Sigmoid colon (tissue), 7 donors: ENCODE measurements around the gene SYNJ2. TPM values are rescaled to one million over a fixed set of nuclear protein-coding genes. Genes with fewer than 3 reads are reported as not detected.

ENCODE experiments used
- DNase-seq: peaks from one replicate; pipeline ENCODE4 v3.0.0-alpha.2; 2019
- H3K27ac ChIP-seq, 4 donors: fragments of 200-600 bp; sonication (generic); one replicate each; pipeline ENCODE4 v1.5.1; 2016 to 2019; ENCODE audit warnings: mild to moderate bottlenecking in 1 of 4
- H3K27me3 ChIP-seq, 3 donors: fragments of 200-600 bp; sonication (generic); one replicate each; pipeline ENCODE4 v1.5.1; 2019; ENCODE audit warnings: mild to moderate bottlenecking in 1 of 3
- H3K36me3 ChIP-seq, 4 donors: fragments of 200-600 bp; sonication (generic); one replicate each; pipeline ENCODE4 v1.5.1; 2016 to 2019
- H3K4me1 ChIP-seq, 4 donors: fragments of 200-600 bp; sonication (generic); one replicate each; pipeline ENCODE4 v1.5.1; 2017 to 2019
- H3K4me3 ChIP-seq, 4 donors: fragments of 200-600 bp; sonication (generic); one replicate each; pipeline ENCODE4 v1.5.1; 2017 to 2019; ENCODE audit warnings: mild to moderate bottlenecking in 2 of 4, moderate library complexity in 1 of 4
- H3K9me3 ChIP-seq, 4 donors: fragments of 200-600 bp in 3 of 4; sonication (generic) in 3 of 4; one replicate each; pipeline versions ENCODE4 v1.5.1 to v1.6.1; 2013 to 2019
- EP300 ChIP-seq, 4 donors: sonication (generic); formaldehyde crosslinking; IDR thresholded peaks; one replicate each; pipeline ENCODE4 v1.6.1; 2017; ENCODE audit warnings: antibody characterized with exemption in 4 of 4
- POLR2A ChIP-seq, 2 donors: fragments of 450-650 bp; IDR thresholded peaks; one replicate each; pipeline ENCODE4 v1.6.1; 2016; ENCODE audit warnings: antibody characterized with exemption in 2 of 2, mild to moderate bottlenecking in 2 of 2, moderate library complexity in 2 of 2
- POLR2AphosphoS5 ChIP-seq, 4 donors: sonication (generic); formaldehyde crosslinking; IDR thresholded peaks; one replicate each; pipeline ENCODE4 v1.6.1; 2017; ENCODE audit warnings: antibody characterized with exemption in 4 of 4
- WGBS, 2 donors: extraction: QIAGEN DNeasy Blood & Tissue Kit; methylation state at CpG; one replicate each; pipeline ENCODE4 v1.1.7; 2013; 5-methylcytosine and 5-hydroxymethylcytosine counted together
- intact Hi-C: fragments of 100-400 bp; cut with DNase I; formaldehyde crosslinking; loops from one replicate; pipeline ENCODE4 v1.15.1; 2023
- polyA plus RNA-seq, 3 donors: library from polyadenylated mRNA; stranded (reverse); fragments of 200-250 nt; gene quantifications; one replicate each; pipeline ENCODE4 v1.2.3, GENCODE V29; 2013
- total RNA-seq, 4 donors: library from RNA; depleted of rRNA; stranded (reverse); fragments of >200 nt; gene quantifications; one replicate each; pipeline ENCODE4 v1.1.0, GENCODE V29; 2016
- TF ChIP-seq, protein P1 (sequence below), 4 experiments: fragments of 450-650 bp in 3 of 4; fragments of 200-600 bp in 1 of 4; IDR thresholded peaks; one replicate each; pipeline ENCODE4 v1.5.1; 2016 to 2019; ENCODE audit warnings: antibody characterized with exemption in 4 of 4, mild to moderate bottlenecking in 3 of 4, moderate library complexity in 2 of 4
- donor health status: healthy with polysubstance abuse.
- donor health status: Bipolar disorder and iron deficiency.
- donor health status: healthy.

Gene SYNJ2
- total and polyA plus RNA-seq, 7 donors, result 8.7 to 22.9 (median 12.9) TPM

- H3K36me3 ChIP-seq, result peaks cover 0 to 75% (median 14%) of the 10 kb centered on the region in 4 donors
- no peak overlapping the region for H3K27ac ChIP-seq
- no peaks in the 10 kb centered on the region for H3K27me3 ChIP-seq
- H3K4me3 ChIP-seq, result no peak overlapping the region
- no peaks in the 10 kb centered on the region for H3K9me3 ChIP-seq
- 94 to 99% methylated on average over 4 of the region's 4 CpGs for WGBS, 2 donors
- intact Hi-C loops, result no loop called here
- H3K4me1 ChIP-seq, result no peaks in the 10 kb centered on the region
- no peak for DNase-seq
- TF ChIP-seq POLR2AphosphoS5 (IDR thresholded peaks at IDR 0.05) (no peak), EP300 (IDR thresholded peaks at IDR 0.05) (no peak), POLR2A (IDR thresholded peaks at IDR 0.05) (no peak)
- TF ChIP-seq, protein P1, sequence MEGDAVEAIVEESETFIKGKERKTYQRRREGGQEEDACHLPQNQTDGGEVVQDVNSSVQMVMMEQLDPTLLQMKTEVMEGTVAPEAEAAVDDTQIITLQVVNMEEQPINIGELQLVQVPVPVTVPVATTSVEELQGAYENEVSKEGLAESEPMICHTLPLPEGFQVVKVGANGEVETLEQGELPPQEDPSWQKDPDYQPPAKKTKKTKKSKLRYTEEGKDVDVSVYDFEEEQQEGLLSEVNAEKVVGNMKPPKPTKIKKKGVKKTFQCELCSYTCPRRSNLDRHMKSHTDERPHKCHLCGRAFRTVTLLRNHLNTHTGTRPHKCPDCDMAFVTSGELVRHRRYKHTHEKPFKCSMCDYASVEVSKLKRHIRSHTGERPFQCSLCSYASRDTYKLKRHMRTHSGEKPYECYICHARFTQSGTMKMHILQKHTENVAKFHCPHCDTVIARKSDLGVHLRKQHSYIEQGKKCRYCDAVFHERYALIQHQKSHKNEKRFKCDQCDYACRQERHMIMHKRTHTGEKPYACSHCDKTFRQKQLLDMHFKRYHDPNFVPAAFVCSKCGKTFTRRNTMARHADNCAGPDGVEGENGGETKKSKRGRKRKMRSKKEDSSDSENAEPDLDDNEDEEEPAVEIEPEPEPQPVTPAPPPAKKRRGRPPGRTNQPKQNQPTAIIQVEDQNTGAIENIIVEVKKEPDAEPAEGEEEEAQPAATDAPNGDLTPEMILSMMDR (IDR thresholded peaks at IDR 0.05), result no peak
Measured at GRCh38 chr6:158115102-158115501, 133.4 kb downstream of the SYNJ2 start.

DNA sequence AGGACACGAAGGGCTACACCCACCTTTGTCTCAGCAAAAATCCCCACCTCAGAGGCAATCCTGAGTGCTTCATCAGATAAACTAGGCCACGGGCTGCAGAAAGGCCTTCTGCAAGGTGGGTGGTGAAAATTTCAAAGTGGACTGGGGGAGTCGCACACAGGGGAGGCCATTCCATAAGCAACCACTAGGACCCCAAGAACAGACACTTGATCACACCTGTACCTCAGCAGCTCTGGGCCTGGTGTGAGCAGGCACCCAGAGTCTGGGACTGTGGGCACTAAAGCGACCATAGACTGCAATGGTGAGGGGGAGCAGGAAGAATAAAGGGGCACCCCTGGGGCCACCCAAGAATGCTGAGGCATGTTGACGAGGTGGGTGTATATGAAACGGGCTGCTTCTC, 133.8 kb downstream of the SYNJ2 start:
- intact Hi-C loops, result no loop called here
- H3K9me3 ChIP-seq, result no peaks in the 10 kb centered on the region
- peaks cover 0 to 75% (median 14%) of the 10 kb centered on the region in 4 donors for H3K36me3 ChIP-seq
- WGBS, 2 donors, result 93 to 94% methylated on average over 6 of the region's 6 CpGs
- no peaks in the 10 kb centered on the region for H3K27me3 ChIP-seq
- no peak overlapping the region for H3K4me3 ChIP-seq
- H3K27ac ChIP-seq, result no peak overlapping the region
- TF ChIP-seq POLR2A (IDR thresholded peaks at IDR 0.05), result no peak
- no peak for TF ChIP-seq POLR2AphosphoS5 (IDR thresholded peaks at IDR 0.05)
- TF ChIP-seq EP300 (IDR thresholded peaks at IDR 0.05), result no peak
- TF ChIP-seq, protein P1 (IDR thresholded peaks at IDR 0.05), result no peak
- DNase-seq, result no peak
- no peaks in the 10 kb centered on the region for H3K4me1 ChIP-seq

DNA sequence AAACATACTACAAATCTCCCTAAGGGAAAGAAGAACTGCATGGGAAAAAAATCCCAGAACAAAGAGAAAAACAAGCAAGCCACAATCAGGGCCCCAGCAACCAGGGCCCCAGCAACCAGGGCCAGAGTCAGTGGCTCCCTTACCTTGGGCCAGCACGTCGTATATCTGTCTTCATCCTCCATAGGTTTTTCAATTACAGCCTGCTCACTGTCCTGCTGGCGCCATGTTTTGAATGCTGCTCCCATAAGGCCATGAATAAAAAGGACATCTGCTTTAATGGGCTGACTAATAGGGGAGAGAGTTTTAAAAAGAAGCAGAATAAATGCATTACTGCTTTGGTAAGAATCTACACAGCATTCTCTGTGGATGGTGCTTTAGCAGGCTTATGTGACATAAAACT, 137.2 kb downstream of the SYNJ2 start:
- TF ChIP-seq EP300 (IDR thresholded peaks at IDR 0.05) (no peak), POLR2A (IDR thresholded peaks at IDR 0.05) (no peak), POLR2AphosphoS5 (IDR thresholded peaks at IDR 0.05) (no peak)
- TF ChIP-seq, protein P1 (IDR thresholded peaks at IDR 0.05), result no peak
- no peak for DNase-seq
- WGBS, 2 donors, result 94 to 97% methylated on average over 3 of the region's 3 CpGs
- Histone ChIP-seq H3K27ac (no peak overlapping the region), H3K9me3 (no peaks in the 10 kb centered on the region), H3K4me3 (no peak overlapping the region), H3K27me3 (no peaks in the 10 kb centered on the region), H3K4me1 (no peaks in the 10 kb centered on the region), H3K36me3 (peaks cover 0 to 70% (median 11%) of the 10 kb centered on the region in 4 donors)
- intact Hi-C loops, result no loop called here

DNA sequence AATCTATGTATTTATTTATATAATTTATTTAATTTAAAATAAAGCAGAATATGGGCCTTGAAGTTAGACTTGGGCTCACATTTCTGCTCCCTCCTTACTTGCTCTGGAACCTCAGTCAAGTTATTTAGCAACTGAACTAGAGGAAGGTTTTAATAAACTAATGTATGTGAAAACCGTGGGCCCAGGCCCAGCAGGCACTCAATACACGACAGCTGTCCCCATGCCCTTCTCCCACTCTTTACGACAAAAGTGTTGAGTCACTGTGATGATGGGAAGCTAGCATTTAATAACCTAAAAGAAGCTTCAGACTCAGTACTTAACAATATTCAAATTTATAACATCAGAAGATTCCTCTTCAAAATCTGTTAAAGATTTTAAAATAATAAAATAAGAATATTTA, 139.7 kb downstream of the SYNJ2 start:
- Histone ChIP-seq H3K4me1 (no peaks in the 10 kb centered on the region), H3K4me3 (no peak overlapping the region), H3K27ac (no peak overlapping the region), H3K9me3 (no peaks in the 10 kb centered on the region), H3K27me3 (no peaks in the 10 kb centered on the region), H3K36me3 (peaks cover 0 to 58% (median 6%) of the 10 kb centered on the region in 4 donors)
- no peak for TF ChIP-seq EP300 (IDR thresholded peaks at IDR 0.05)
- TF ChIP-seq POLR2A (IDR thresholded peaks at IDR 0.05), result no peak
- TF ChIP-seq, protein P1 (IDR thresholded peaks at IDR 0.05), result no peak
- no peak for TF ChIP-seq POLR2AphosphoS5 (IDR thresholded peaks at IDR 0.05)
- DNase-seq, result no peak
- intact Hi-C loops, result no loop called here
- WGBS, 2 donors, result 72 to 73% methylated on average over 3 of the region's 3 CpGs

DNA sequence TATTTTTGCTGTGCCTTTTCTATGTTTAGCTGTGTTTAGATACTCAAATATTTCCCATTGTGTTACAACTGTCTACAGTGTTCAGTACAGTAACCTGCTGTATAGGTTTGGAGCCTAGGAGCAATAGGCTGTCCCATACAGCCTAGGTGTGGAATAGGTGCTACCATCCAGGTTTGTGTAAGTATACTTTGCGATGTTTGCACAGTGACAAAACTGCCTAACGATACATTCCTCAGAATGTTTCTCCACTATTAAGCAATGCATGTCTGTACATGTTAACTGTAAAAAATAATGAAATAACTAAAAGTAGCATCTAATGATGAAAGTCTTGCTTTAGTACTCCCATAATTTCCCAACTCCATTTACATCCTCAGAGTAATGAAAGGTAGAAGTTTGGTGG, 140.4 kb downstream of the SYNJ2 start:
- WGBS, 2 donors, result 41 to 81% methylated on average over 2 of the region's 2 CpGs
- no peaks in the 10 kb centered on the region for H3K4me1 ChIP-seq
- no peak overlapping the region for H3K27ac ChIP-seq
- H3K9me3 ChIP-seq, result no peaks in the 10 kb centered on the region
- no peak for DNase-seq
- H3K4me3 ChIP-seq, result no peak overlapping the region
- intact Hi-C loops, result no loop called here
- TF ChIP-seq POLR2AphosphoS5 (IDR thresholded peaks at IDR 0.05), result no peak
- H3K27me3 ChIP-seq, result no peaks in the 10 kb centered on the region
- H3K36me3 ChIP-seq, result peaks cover 0 to 58% (median 6%) of the 10 kb centered on the region in 4 donors
